ENCODE results near the gene SMLR1. TPM values are rescaled to one million over a fixed set of nuclear protein-coding genes. Genes with fewer than 3 reads are reported as not detected.

SMLR1 gene
- 0.02 to 0.03 TPM in 2 of 5 replicates, not detected in the others for total RNA-seq (2022; extraction: Qiagen RNA extraction)

DNA sequence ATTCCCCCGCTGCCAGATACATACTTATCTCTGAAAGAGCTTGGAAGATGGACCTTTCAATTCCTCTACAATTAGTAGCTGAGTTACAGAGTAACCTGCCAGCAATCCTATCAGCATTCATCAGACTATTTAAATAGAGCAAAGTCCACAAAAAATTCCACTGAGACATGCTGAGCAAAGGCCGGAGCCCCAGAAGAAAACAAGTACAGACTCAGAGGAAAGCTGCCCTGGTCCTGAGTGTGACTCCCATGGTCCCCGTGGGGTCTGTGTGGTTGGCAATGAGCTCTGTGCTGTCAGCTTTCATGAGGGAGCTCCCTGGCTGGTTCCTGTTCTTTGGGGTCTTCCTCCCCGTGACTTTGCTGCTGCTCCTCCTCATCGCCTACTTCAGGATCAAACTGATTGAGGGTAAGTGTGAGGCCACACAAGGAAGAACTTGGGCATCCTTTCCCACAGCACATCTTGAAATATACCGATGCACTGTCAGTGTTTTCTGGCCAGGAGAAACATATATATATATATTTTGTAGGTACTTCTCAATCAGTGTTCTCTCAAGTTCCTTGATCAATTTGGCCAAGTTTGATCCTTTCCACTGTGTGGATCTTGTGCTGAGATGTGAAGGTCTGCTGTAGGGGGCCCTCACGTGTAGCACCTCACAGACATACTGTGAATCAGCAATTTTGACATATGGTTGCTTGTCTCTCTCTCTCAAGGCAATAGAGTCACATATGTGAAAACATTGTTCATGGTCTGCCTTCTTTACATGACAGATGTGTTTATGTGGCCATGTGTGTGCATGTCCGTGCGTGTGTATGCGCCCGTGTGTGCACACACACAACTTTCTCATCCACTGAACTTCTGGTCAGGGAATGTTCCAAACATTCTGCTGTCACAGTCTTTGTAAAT is at the start of gene SMLR1:
Gene SMLR1 (plus strand): TSS at position 160 of the 903 bp plus-strand sequence. CDS start 8 bp downstream, at position 168.

Other genes with a start within 250 kb of the SMLR1 start
- gene EPB41L2, start 235.8 kb downstream of the SMLR1 start, total RNA-seq (2022; extraction: Qiagen RNA extraction) = 30.1 to 42.9 TPM (median 32.9 TPM) in 5 replicates

Data from A549 treated with AZD2906 at 1 μM for 4 hours (cell line).